Stomach (tissue), 9 donors: ENCODE results near the gene HLCS. TPM values are rescaled to one million over a fixed set of nuclear protein-coding genes. Genes with fewer than 3 reads are reported as not detected.
"Not testable (repeated sequence)": the region's sequence is repeated elsewhere in the genome, so short reads cannot be mapped to it uniquely, and the experiment has no call there.

ENCODE experiments used
- DNase-seq, 2 donors: peaks; one replicate each; pipeline versions ENCODE4 v3.0.0 to v3.0.0-alpha.2; 2013 to 2019
- H3K27ac ChIP-seq, 5 donors: fragments of 200-600 bp in 4 of 5; sonication (generic) in 4 of 5; one replicate each; pipeline ENCODE4 v1.5.1; 2013 to 2019; ENCODE audit warnings: mild to moderate bottlenecking in 1 of 5, moderate library complexity in 1 of 5
- H3K27me3 ChIP-seq, 3 donors: fragments of 200-600 bp; sonication (generic); one replicate each; pipeline ENCODE4 v1.5.1; 2017 to 2019; ENCODE audit warnings: mixed run types in 1 of 3
- H3K36me3 ChIP-seq, 4 donors: fragments of 200-600 bp; sonication (generic); 1 replicate in 3 of 4; 2 replicates in 1 of 4; pipeline ENCODE4 v1.5.1; 2016 to 2019
- H3K4me1 ChIP-seq, 4 donors: fragments of 200-600 bp; sonication (generic); one replicate each; pipeline ENCODE4 v1.5.1; 2016 to 2019
- H3K4me3 ChIP-seq, 4 donors: fragments of 200-600 bp; sonication (generic) in 3 of 4; one replicate each; pipeline ENCODE4 v1.5.1; 2016 to 2019; ENCODE audit warnings: mild to moderate bottlenecking in 1 of 4
- H3K9me3 ChIP-seq, 4 donors: fragments of 200-600 bp; sonication (generic); one replicate each; pipeline ENCODE4 v1.5.1; 2016 to 2019
- CTCF ChIP-seq, 7 experiments: fragments of 450-650 bp in 4 of 7; fragments of 200-600 bp in 3 of 7; sonication (generic) in 3 of 7; IDR thresholded peaks; one replicate each; pipeline ENCODE4 v1.5.1; 2016 to 2019; ENCODE audit warnings: antibody characterized with exemption in 7 of 7, control low read depth in 2 of 7, mild to moderate bottlenecking in 1 of 7
- EP300 ChIP-seq: sonication (generic); formaldehyde crosslinking; IDR thresholded peaks from one replicate; pipeline ENCODE4 v1.6.1; 2017; ENCODE audit warnings: antibody characterized with exemption
- POLR2A ChIP-seq, 4 donors: fragments of 450-650 bp; IDR thresholded peaks; one replicate each; pipeline ENCODE4 v1.6.1; 2016; ENCODE audit warnings: antibody characterized with exemption in 4 of 4, control low read depth in 2 of 4, mild to moderate bottlenecking in 1 of 4, moderate library complexity in 1 of 4
- POLR2AphosphoS5 ChIP-seq, 3 donors: sonication (generic); formaldehyde crosslinking; IDR thresholded peaks; one replicate each; pipeline ENCODE4 v1.6.1; 2016; ENCODE audit warnings: antibody characterized with exemption in 3 of 3
- WGBS, 5 donors: extraction: QIAGEN DNeasy Blood & Tissue Kit in 3 of 5; methylation state at CpG; one replicate each; pipeline versions ENCODE4 v1.1.5 to v1.1.7; 2013 to 2018; 5-methylcytosine and 5-hydroxymethylcytosine counted together
- intact Hi-C: fragments of 100-400 bp; cut with DNase I; formaldehyde crosslinking; loops from one replicate; pipeline ENCODE4 v1.15.1; 2023; ENCODE audit warnings: low total_unique reads
- polyA plus RNA-seq, 3 donors: library from polyadenylated mRNA; stranded (reverse); fragments of 200-250 nt; gene quantifications; one replicate each; pipeline ENCODE4 v1.2.3, GENCODE V29; 2013
- total RNA-seq, 5 donors: library from RNA; depleted of rRNA; stranded (reverse); fragments of >200 nt; gene quantifications; one replicate each; pipeline versions ENCODE4 v1.1.0 to v1.2.3, GENCODE V29; 2014 to 2016
- donor health status: healthy with polysubstance abuse.
- donor health status: Bipolar disorder and iron deficiency.
- donor health status: healthy.

HLCS gene
- total and polyA plus RNA-seq, 8 donors: 2.3 to 35.1 (median 13.9) TPM

- Histone ChIP-seq H3K36me3 (no peaks in the 10 kb centered on the region), H3K27ac (no peak overlapping the region), H3K27me3 (peaks cover 0 to under 1% (median 0%) of the 10 kb centered on the region in 3 donors), H3K9me3 (no peaks in the 10 kb centered on the region), H3K4me1 (no peaks in the 10 kb centered on the region), H3K4me3 (no peak overlapping the region)
- intact Hi-C loops: no loop called here
- 84 to 92% (median 85%) methylated on average over 4 of the region's 4 CpGs for WGBS, 5 donors
- TF ChIP-seq POLR2A (IDR thresholded peaks at IDR 0.05) (no peak), EP300 (no peak), CTCF (IDR thresholded peaks at IDR 0.05) (no peak), POLR2AphosphoS5 (IDR thresholded peaks at IDR 0.05) (no peak)
- DNase-seq: no peak
Observed at GRCh38 chr21:37000381-37000780, 33.9 kb upstream of the HLCS start.

GRCh38 chr21:36999131-36999898 lies 32.8 kb upstream of the HLCS start:
- H3K4me3 ChIP-seq: no peak overlapping the region
- no peaks in the 10 kb centered on the region for H3K4me1 ChIP-seq
- H3K27me3 ChIP-seq: peaks cover 0 to 4% (median 2%) of the 10 kb centered on the region in 3 donors
- no peak for TF ChIP-seq CTCF (IDR thresholded peaks at IDR 0.05)
- TF ChIP-seq POLR2A (IDR thresholded peaks at IDR 0.05): no peak
- no peak for TF ChIP-seq POLR2AphosphoS5 (IDR thresholded peaks at IDR 0.05)
- no peak for TF ChIP-seq EP300
- DNase-seq: no peak
- no peak overlapping the region for H3K27ac ChIP-seq
- WGBS, 5 donors: 85 to 95% (median 89%) methylated on average over 11 of the region's 11 CpGs
- H3K9me3 ChIP-seq: peaks cover 0 to 6% (median 0%) of the 10 kb centered on the region in 4 donors
- H3K36me3 ChIP-seq: no peaks in the 10 kb centered on the region
- intact Hi-C loops: no loop called here

- H3K36me3 ChIP-seq, DNase-seq, H3K27ac ChIP-seq, H3K4me3 ChIP-seq, H3K4me1 ChIP-seq, H3K9me3 ChIP-seq, intact Hi-C loops: not testable (repeated sequence)
- WGBS, 5 donors: 89 to 93% (median 92%) methylated on average over 12 of the region's 12 CpGs
- H3K27me3 ChIP-seq: peaks cover 0 to 11% (median 3%) of the 10 kb centered on the region in 3 donors
Observed at GRCh38 chr21:36995285-36995684, 28.8 kb upstream of the HLCS start.

- 34 to 50% (median 46%) methylated on average over 34 to 38 of the region's 38 CpGs for WGBS, 5 donors
- Histone ChIP-seq H3K27me3 (peaks cover 0 to 11% (median 3%) of the 10 kb centered on the region in 3 donors), H3K9me3 (peaks cover 0 to 6% (median 0%) of the 10 kb centered on the region in 4 donors), H3K27ac (no peak overlapping the region), H3K4me3 (peak overlapping the region in 2 of 4 donors; percentile 12), H3K36me3 (no peaks in the 10 kb centered on the region), H3K4me1 (peaks cover 6 to 10% (median 6%) of the 10 kb centered on the region in 4 donors)
- intact Hi-C loops: no loop called here
- peak in 1 of 2 donors; percentile 52 for DNase-seq
- TF ChIP-seq EP300 (no peak), POLR2AphosphoS5 (IDR thresholded peaks at IDR 0.05) (no peak), CTCF (IDR thresholded peaks at IDR 0.05) (no peak), POLR2A (IDR thresholded peaks at IDR 0.05) (no peak)
Observed at GRCh38 chr21:36994501-36995158, 28.2 kb upstream of the HLCS start.
